Measurements from ENCODE around the gene GCK.

- TF ChIP-seq CTCF (IDR thresholded peaks at IDR 0.05; ENCODE audit: extremely low read depth in 1 of 2, insufficient read depth in 1 of 2, low read depth in 1 of 2, low read length in 2 of 2) (no peak), MYC (IDR thresholded peaks at IDR 0.05; ENCODE audit: low read depth, low read length) (no peak), EZH2 (IDR thresholded peaks at IDR 0.05; ENCODE audit: borderline replicate concordance, low read depth, low read length, severe bottlenecking) (no peak), POLR2AphosphoS5 (IDR thresholded peaks at IDR 0.05; ENCODE audit: insufficient read depth, low read depth, low read length) (no peak)
- TF ChIP-seq, protein P1, sequence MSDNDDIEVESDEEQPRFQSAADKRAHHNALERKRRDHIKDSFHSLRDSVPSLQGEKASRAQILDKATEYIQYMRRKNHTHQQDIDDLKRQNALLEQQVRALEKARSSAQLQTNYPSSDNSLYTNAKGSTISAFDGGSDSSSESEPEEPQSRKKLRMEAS (IDR thresholded peaks at IDR 0.05; ENCODE audit: insufficient read depth, insufficient read length), result no peak
Measured at GRCh38 chr7:44216019-44216418, 26.8 kb upstream of the GCK start.
